Activated B cell treated with CpG ODN at 0.5 μM for 24 hours (primary cell): ENCODE data around the gene CAMTA1. TPM values are rescaled to one million over a fixed set of nuclear protein-coding genes. Genes with fewer than 3 reads are reported as not detected.

Experiments
- ATAC-seq: fragments of 200-7000 bp; cut with Tn5 transposase; one replicate; pipeline ENCODE4 v1.10.0; 2021; ENCODE audit warnings: low read depth, mild to moderate bottlenecking, moderate library complexity
- CTCF ChIA-PET: fragments of 350-600 bp; sonication (Branson Sonifier 250); formaldehyde crosslinking; loops from one replicate; lab custom pipeline; 2021; ENCODE audit warnings: antibody characterized with exemption; lab: Charles Lee
- POLR2A ChIA-PET: fragments of 350-600 bp; sonication (Branson Sonifier 250); formaldehyde crosslinking; loops from one replicate; lab custom pipeline; 2021; ENCODE audit warnings: antibody characterized with exemption; lab: Charles Lee
- DNase-seq: peaks from one replicate; pipeline ENCODE4 v3.0.0; 2022
- H3K27ac Mint-ChIP-seq: one replicate; pipeline ENCODE4 v1.8.0; 2020; ENCODE audit warnings: mixed read lengths
- H3K27me3 Mint-ChIP-seq: one replicate; pipeline ENCODE4 v1.8.0; 2021; ENCODE audit warnings: mixed read lengths
- H3K36me3 Mint-ChIP-seq: one replicate; pipeline ENCODE4 v1.8.0; 2021; ENCODE audit warnings: low read depth, mixed read lengths
- H3K4me1 Mint-ChIP-seq: one replicate; pipeline ENCODE4 v1.8.0; 2021; ENCODE audit warnings: mixed read lengths
- H3K4me3 Mint-ChIP-seq: one replicate; pipeline ENCODE4 v1.8.0; 2020; ENCODE audit warnings: mild to moderate bottlenecking, mixed read lengths
- H3K9me3 Mint-ChIP-seq: one replicate; pipeline ENCODE4 v1.8.0; 2020; ENCODE audit warnings: mixed read lengths
- CTCF ChIP-seq: fragments of 200-600 bp; IDR thresholded peaks from one replicate; pipeline ENCODE4 v1.8.0; 2022; ENCODE audit warnings: antibody characterized with exemption, mild to moderate bottlenecking
- intact Hi-C: fragments of 100-400 bp; cut with micrococcal nuclease; formaldehyde crosslinking; loops from one replicate; pipeline ENCODE4 v1.15.1; 2024
- total RNA-seq: library from RNA; stranded (reverse); gene quantifications from 2 replicates; pipeline ENCODE4 v1.2.3, GENCODE V29; 2022

CAMTA1 gene
- total RNA-seq, 1 donor from 2014 or later: 49.8 TPM

DNA sequence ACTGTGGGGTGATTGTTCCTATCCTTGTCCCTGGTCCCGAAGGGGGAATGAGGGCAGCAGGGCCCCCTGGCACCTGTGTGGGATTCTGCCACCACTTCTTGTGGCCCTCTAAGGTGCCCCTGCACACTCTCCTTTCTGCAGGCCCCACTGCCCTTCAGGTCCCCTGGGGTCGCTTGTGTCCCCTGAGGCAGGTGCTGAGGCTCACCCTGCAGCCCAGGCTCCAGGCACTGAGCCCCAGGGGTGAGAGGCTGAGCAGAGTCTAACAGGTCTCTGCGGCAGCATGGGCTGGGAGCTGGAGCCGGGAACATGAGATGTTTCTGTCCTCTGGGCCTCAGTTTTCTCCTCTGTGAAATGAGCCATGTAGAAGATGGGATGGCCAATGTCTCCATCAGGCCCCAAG, 774.9 kb downstream of the CAMTA1 start:
- DNase-seq: no peak
- ChIA-PET POLR2A (no interaction called here), CTCF (no interaction called here)
- TF ChIP-seq CTCF: no peak
- Mint-ChIP-seq H3K27ac (no peak overlapping the region), H3K9me3 (no peaks in the 10 kb centered on the region), H3K36me3 (no peaks in the 10 kb centered on the region), H3K4me3 (no peak overlapping the region), H3K27me3 (peaks cover 2% of the 10 kb centered on the region), H3K4me1 (no peaks in the 10 kb centered on the region)
- intact Hi-C loops: no loop called here
- ATAC-seq: no peak

DNA sequence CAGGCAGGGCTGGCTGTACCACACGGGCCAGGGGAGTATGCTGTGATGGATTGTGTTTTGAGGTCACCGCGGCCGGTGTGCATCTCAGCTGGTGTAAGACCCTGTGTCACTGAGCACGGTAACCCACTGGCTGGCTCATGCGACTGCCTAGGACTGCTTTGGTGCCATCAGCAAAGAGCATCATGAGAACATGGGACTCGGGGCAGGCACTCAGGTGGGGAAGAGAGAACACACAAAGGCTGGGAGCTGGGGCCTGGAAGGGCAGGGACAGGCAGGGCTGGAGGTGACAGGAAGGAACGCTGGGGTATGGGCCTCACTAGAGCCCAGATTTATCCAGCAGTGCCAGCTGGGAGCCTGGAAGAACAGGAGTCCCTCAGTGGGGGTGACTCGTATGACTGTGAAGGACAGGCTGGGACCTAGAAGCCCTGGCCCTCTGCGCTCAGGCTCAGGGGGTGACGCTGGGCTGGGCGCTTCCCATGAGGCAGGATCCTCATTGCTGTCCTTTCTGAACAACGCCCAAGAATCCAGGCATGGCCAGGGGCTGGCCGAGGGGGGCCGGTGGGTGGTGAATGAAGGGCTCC, 775.4 kb downstream of the CAMTA1 start:
- ChIA-PET POLR2A (no interaction called here), CTCF (no interaction called here)
- Mint-ChIP-seq H3K9me3 (no peaks in the 10 kb centered on the region), H3K4me1 (no peaks in the 10 kb centered on the region), H3K27me3 (peaks cover 2% of the 10 kb centered on the region), H3K27ac (no peak overlapping the region), H3K4me3 (no peak overlapping the region), H3K36me3 (no peaks in the 10 kb centered on the region)
- intact Hi-C loops: no loop called here
- TF ChIP-seq CTCF: no peak
- DNase-seq (no peak), ATAC-seq (no peak)

DNA sequence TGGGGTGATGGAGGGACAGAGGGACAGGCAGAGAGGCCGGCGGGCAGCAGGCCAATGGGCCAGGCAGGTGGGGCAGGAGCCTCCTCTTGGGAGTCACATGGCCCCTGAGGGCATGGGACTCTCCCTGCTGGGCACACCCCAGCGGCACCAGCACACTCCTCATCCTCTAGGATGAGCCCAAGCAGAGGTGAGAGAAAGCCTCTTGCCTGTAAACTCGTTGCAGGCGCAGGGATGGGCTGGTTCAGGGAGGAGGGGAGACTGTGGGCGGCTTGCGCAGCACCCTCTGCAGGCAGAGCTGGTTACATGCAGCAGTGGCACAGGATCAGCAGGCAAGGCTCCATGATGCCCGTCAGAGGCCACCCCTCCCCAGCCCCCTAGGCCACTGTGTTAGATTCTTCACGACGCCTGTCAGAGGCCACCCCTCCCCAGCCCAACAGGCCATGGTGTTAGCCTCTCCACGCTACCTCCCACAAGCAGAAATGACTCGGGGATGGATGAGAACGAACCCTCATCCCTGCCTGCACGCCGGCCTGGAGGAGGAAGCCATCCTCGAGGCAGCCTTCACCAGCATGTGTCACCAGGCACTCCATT, 776.2 kb downstream of the CAMTA1 start:
- no peak for TF ChIP-seq CTCF
- DNase-seq (no peak), ATAC-seq (no peak)
- intact Hi-C loops: no loop called here
- Mint-ChIP-seq H3K9me3 (no peaks in the 10 kb centered on the region), H3K4me3 (no peak overlapping the region), H3K27ac (no peak overlapping the region), H3K4me1 (no peaks in the 10 kb centered on the region), H3K27me3 (peaks cover 2% of the 10 kb centered on the region), H3K36me3 (no peaks in the 10 kb centered on the region)
- ChIA-PET CTCF (no interaction called here), POLR2A (no interaction called here)

- ChIA-PET POLR2A (no interaction called here), CTCF (no interaction called here)
- no peak for ATAC-seq
- no peaks in the 10 kb centered on the region for H3K9me3 Mint-ChIP-seq
- no peak overlapping the region for H3K27ac Mint-ChIP-seq
- no peaks in the 10 kb centered on the region for H3K36me3 Mint-ChIP-seq
- no peak for TF ChIP-seq CTCF
- H3K4me1 Mint-ChIP-seq: no peaks in the 10 kb centered on the region
- no peak for DNase-seq
- H3K27me3 Mint-ChIP-seq: peaks cover 2% of the 10 kb centered on the region
- no peak overlapping the region for H3K4me3 Mint-ChIP-seq
- intact Hi-C loops: no loop called here
These were observed 776.9 kb downstream of the CAMTA1 start for GRCh38 chr1:7561936-7562728.
